ENCODE data around the gene ZIC4.

DNA sequence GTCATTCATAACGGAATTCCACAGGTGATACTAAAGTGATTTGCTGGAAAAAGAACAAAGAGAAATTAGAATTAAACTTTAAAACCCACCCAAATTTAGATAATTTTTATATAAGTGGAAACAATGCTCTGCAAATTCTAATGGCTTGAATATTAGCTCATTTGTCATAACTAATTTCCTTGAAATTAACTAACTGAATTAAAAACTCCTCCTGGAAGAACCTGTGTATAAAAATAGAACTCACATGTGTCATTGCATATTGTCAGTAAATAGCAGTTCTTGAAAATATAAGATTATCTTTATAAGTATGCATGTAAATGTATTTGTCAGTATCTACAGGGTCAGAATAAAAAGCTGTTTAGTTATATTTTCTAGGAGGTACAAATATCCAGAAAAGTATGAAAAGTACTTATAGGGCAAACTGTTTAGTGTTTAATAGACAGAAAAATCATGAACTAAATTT is 19.1 kb upstream of the ZIC4 start:
- no peak for TF ChIP-seq RNF2 (IDR thresholded peaks at IDR 0.05; ENCODE audit: borderline replicate concordance, low read depth, low read length, missing control alignments, poor library complexity, severe bottlenecking)
- TF ChIP-seq, protein P1, sequence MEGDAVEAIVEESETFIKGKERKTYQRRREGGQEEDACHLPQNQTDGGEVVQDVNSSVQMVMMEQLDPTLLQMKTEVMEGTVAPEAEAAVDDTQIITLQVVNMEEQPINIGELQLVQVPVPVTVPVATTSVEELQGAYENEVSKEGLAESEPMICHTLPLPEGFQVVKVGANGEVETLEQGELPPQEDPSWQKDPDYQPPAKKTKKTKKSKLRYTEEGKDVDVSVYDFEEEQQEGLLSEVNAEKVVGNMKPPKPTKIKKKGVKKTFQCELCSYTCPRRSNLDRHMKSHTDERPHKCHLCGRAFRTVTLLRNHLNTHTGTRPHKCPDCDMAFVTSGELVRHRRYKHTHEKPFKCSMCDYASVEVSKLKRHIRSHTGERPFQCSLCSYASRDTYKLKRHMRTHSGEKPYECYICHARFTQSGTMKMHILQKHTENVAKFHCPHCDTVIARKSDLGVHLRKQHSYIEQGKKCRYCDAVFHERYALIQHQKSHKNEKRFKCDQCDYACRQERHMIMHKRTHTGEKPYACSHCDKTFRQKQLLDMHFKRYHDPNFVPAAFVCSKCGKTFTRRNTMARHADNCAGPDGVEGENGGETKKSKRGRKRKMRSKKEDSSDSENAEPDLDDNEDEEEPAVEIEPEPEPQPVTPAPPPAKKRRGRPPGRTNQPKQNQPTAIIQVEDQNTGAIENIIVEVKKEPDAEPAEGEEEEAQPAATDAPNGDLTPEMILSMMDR (IDR thresholded peaks at IDR 0.05; ENCODE audit: control extremely low read depth in 1 of 3, insufficient read depth in 1 of 3, low read depth in 1 of 3, low read length in 3 of 3), result no peak
- TF ChIP-seq SIN3A (conservative IDR thresholded peaks at IDR 0.05 in 1 of 2, IDR thresholded peaks at IDR 0.05 in 1 of 2; ENCODE audit: low read depth in 1 of 2, low read length in 2 of 2), result no peak
- no peak for TF ChIP-seq SP1 (IDR thresholded peaks at IDR 0.05; ENCODE audit: low read depth, low read length)
- TF ChIP-seq RAD21 (IDR thresholded peaks at IDR 0.05 in 1 of 2, conservative IDR thresholded peaks at IDR 0.05 in 1 of 2; ENCODE audit: low read depth in 2 of 2, low read length in 2 of 2), result no peak
- no peak for TF ChIP-seq RXRA (IDR thresholded peaks at IDR 0.05; ENCODE audit: insufficient read depth, low read depth, low read length)
- TF ChIP-seq EZH2 (IDR thresholded peaks at IDR 0.05; ENCODE audit: low read depth, low read length, severe bottlenecking), result no peak
- no peak for TF ChIP-seq JUND (IDR thresholded peaks at IDR 0.05; ENCODE audit: low read length)
- TF ChIP-seq POLR2A (IDR thresholded peaks at IDR 0.05; ENCODE audit: control extremely low read depth in 1 of 2, low read depth in 2 of 2, low read length in 2 of 2), result no peak
- no peak for TF ChIP-seq SAP30 (IDR thresholded peaks at IDR 0.05; ENCODE audit: insufficient read depth, insufficient replicate concordance, low read length)
- TF ChIP-seq, protein P2, sequence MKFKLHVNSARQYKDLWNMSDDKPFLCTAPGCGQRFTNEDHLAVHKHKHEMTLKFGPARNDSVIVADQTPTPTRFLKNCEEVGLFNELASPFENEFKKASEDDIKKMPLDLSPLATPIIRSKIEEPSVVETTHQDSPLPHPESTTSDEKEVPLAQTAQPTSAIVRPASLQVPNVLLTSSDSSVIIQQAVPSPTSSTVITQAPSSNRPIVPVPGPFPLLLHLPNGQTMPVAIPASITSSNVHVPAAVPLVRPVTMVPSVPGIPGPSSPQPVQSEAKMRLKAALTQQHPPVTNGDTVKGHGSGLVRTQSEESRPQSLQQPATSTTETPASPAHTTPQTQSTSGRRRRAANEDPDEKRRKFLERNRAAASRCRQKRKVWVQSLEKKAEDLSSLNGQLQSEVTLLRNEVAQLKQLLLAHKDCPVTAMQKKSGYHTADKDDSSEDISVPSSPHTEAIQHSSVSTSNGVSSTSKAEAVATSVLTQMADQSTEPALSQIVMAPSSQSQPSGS (IDR thresholded peaks at IDR 0.05; ENCODE audit: low read length), result no peak
- TF ChIP-seq KDM5A (IDR thresholded peaks at IDR 0.05; ENCODE audit: low read length), result no peak
- TF ChIP-seq TBP (IDR thresholded peaks at IDR 0.05; ENCODE audit: low read depth, low read length), result no peak

All from H1 (cell line).